IMR-90 (cell line): ENCODE measurements around the gene PTPRN2. TPM values are rescaled to one million over a fixed set of nuclear protein-coding genes. Genes with fewer than 3 reads are reported as not detected.

Experiments
- ATAC-seq: fragments of 200-7000 bp; cut with Tn5 transposase; 2 replicates; pipeline ENCODE4 v1.9.1; 2020; ENCODE audit warnings: low read depth, mild to moderate bottlenecking, moderate library complexity
- BruUV-seq: library from RNA; stranded (reverse); fragments of 400-500 nt; replicated peaks from 2 replicates; lab custom pipeline; 2021; lab: Mats Ljungman, UMichigan
- CTCF ChIA-PET: fragments of 300-600 bp; formaldehyde crosslinking; extraction: SDS; loops from one replicate; lab custom pipeline; 2021; ENCODE audit warnings: antibody characterized with exemption; lab: Yijun Ruan, JAX
- POLR2A ChIA-PET: fragments of 300-600 bp; sonication (Branson Sonifier 250); formaldehyde crosslinking; loops from one replicate; lab custom pipeline; 2022; ENCODE audit warnings: antibody characterized with exemption; ENCODE audit not compliant: unreplicated experiment; lab: Charles Lee
- DNase-seq: peaks from one replicate; pipeline ENCODE4 v3.0.0; 2013
- H2AFZ ChIP-seq: replicated peaks from 2 replicates; pipeline ENCODE3; 2013; ENCODE audit warnings: low read length, mild to moderate bottlenecking; ENCODE audit not compliant: poor library complexity
- H2AK5ac ChIP-seq: 2 replicates; pipeline ENCODE4 v1.6.1; 2013; ENCODE audit warnings: low read depth, low read length, inconsistent platforms
- H2AK9ac ChIP-seq: replicated peaks from 2 replicates; pipeline ENCODE3; 2013; ENCODE audit warnings: mild to moderate bottlenecking, low read depth, low read length, moderate library complexity; ENCODE audit not compliant: poor library complexity
- H2BK120ac ChIP-seq: 2 replicates; pipeline ENCODE4 v1.6.1; 2013; ENCODE audit warnings: low read depth, low read length, inconsistent platforms
- H2BK15ac ChIP-seq: 3 replicates; pipeline ENCODE4 v1.6.1; 2013; ENCODE audit warnings: low read depth, low read length, inconsistent platforms
- H2BK20ac ChIP-seq: 2 replicates; pipeline ENCODE4 v1.6.1; 2013; ENCODE audit warnings: low read depth, mild to moderate bottlenecking, inconsistent platforms, low read length, moderate library complexity
- H2BK5ac ChIP-seq: 2 replicates; pipeline ENCODE4 v1.6.1; 2013; ENCODE audit warnings: mild to moderate bottlenecking, low read depth, low read length, inconsistent platforms; ENCODE audit not compliant: poor library complexity, severe bottlenecking
- H3K14ac ChIP-seq: replicated peaks from 2 replicates; pipeline ENCODE4 v1.6.1; 2013; ENCODE audit warnings: low read depth, low read length, inconsistent platforms
- H3K18ac ChIP-seq: 2 replicates; pipeline ENCODE4 v1.6.1; 2013; ENCODE audit warnings: low read depth, low read length, control low read depth
- H3K23ac ChIP-seq: 2 replicates; pipeline ENCODE4 v1.6.1; 2013; ENCODE audit warnings: low read depth, low read length, inconsistent platforms
- H3K27ac ChIP-seq: 2 replicates; pipeline ENCODE4 v1.5.1; 2013; ENCODE audit warnings: mild to moderate bottlenecking, control low read depth, low read length; ENCODE audit not compliant: insufficient read depth
- H3K27me3 ChIP-seq: 2 replicates; pipeline ENCODE4 v1.6.1; 2013; ENCODE audit warnings: low read length; ENCODE audit not compliant: control insufficient read depth, insufficient read depth
- H3K36me3 ChIP-seq: 2 replicates; pipeline ENCODE4 v1.6.1; 2013; ENCODE audit warnings: low read length, mixed read lengths; ENCODE audit not compliant: control insufficient read depth, insufficient read depth
- H3K4ac ChIP-seq: 2 replicates; pipeline ENCODE4 v1.6.1; 2013; ENCODE audit warnings: low read depth, low read length, inconsistent platforms
- H3K4me1 ChIP-seq: 2 replicates; pipeline ENCODE4 v1.6.1; 2013; ENCODE audit warnings: low read length, mixed read lengths; ENCODE audit not compliant: control insufficient read depth, insufficient read depth
- H3K4me2 ChIP-seq: 2 replicates; pipeline ENCODE4 v1.6.1; 2013; ENCODE audit warnings: low read depth, mild to moderate bottlenecking, control low read depth, low read length, moderate library complexity
- H3K4me3 ChIP-seq: 2 replicates; pipeline ENCODE4 v1.5.1; 2013; ENCODE audit warnings: low read depth, mild to moderate bottlenecking, control low read depth, low read length, moderate library complexity; ENCODE audit not compliant: insufficient read depth
- H3K56ac ChIP-seq: 2 replicates; pipeline ENCODE4 v1.6.1; 2013; ENCODE audit warnings: low read length, inconsistent platforms; ENCODE audit not compliant: insufficient read depth; ENCODE audit errors: extremely low read depth
- H3K79me1 ChIP-seq, 2 experiments: 2 replicates each; pipeline ENCODE4 v1.6.1; 2013; ENCODE audit warnings: low read length in 2 of 2, inconsistent platforms in 1 of 2, low read depth in 1 of 2
- H3K9ac ChIP-seq: 2 replicates; pipeline ENCODE4 v1.6.1; 2013; ENCODE audit warnings: low read depth, low read length, control low read depth
- H3K9me1 ChIP-seq: 2 replicates; pipeline ENCODE4 v1.6.1; 2013; ENCODE audit warnings: low read length, inconsistent platforms; ENCODE audit not compliant: insufficient read depth
- H3K9me3 ChIP-seq: 2 replicates; pipeline ENCODE4 v1.6.1; 2013; ENCODE audit warnings: low read length; ENCODE audit not compliant: control insufficient read depth, insufficient read depth
- H4K20me1 ChIP-seq: 2 replicates; pipeline ENCODE4 v1.6.1; 2013; ENCODE audit warnings: low read length, inconsistent platforms; ENCODE audit not compliant: insufficient read depth
- H4K5ac ChIP-seq: 2 replicates; pipeline ENCODE4 v1.6.1; 2013; ENCODE audit warnings: mild to moderate bottlenecking, low read depth, low read length, control low read depth
- H4K8ac ChIP-seq, 2 experiments: 2 replicates each; pipeline ENCODE4 v1.6.1; 2013; ENCODE audit warnings: low read depth in 2 of 2, low read length in 2 of 2, control low read depth in 1 of 2, inconsistent platforms in 1 of 2
- H4K91ac ChIP-seq: 2 replicates; pipeline ENCODE4 v1.6.1; 2013; ENCODE audit warnings: low read depth, low read length, inconsistent platforms; ENCODE audit not compliant: insufficient read depth
- CEBPB ChIP-seq: IDR thresholded peaks from 2 replicates; pipeline ENCODE4 v1.6.1; 2012; ENCODE audit warnings: low read depth, low read length, improper control_type of control experiment
- CHD1 ChIP-seq: IDR thresholded peaks from 2 replicates; pipeline ENCODE4 v1.6.1; 2012; ENCODE audit warnings: low read depth, low read length, improper control_type of control experiment
- FOS ChIP-seq: fragments of 150-350 bp; IDR thresholded peaks from 2 replicates; pipeline ENCODE4 v1.6.1; 2016; ENCODE audit warnings: low read depth, low read length
- MAFK ChIP-seq: IDR thresholded peaks from 2 replicates; pipeline ENCODE4 v1.6.1; 2012; ENCODE audit warnings: low read depth, low read length, improper control_type of control experiment
- MXI1 ChIP-seq: IDR thresholded peaks from 2 replicates; pipeline ENCODE4 v1.6.1; 2012; ENCODE audit warnings: low read depth, mild to moderate bottlenecking, low read length, moderate library complexity, borderline replicate concordance
- NFE2L2 ChIP-seq: fragments of 150-350 bp; IDR thresholded peaks from 2 replicates; pipeline ENCODE4 v1.6.1; 2016; ENCODE audit warnings: low read depth, mild to moderate bottlenecking, low read length
- POLR2A ChIP-seq: IDR thresholded peaks from 2 replicates; pipeline ENCODE4 v1.6.1; 2012; ENCODE audit warnings: mild to moderate bottlenecking, low read depth, low read length
- RCOR1 ChIP-seq: IDR thresholded peaks from 2 replicates; pipeline ENCODE4 v1.6.1; 2012; ENCODE audit warnings: mild to moderate bottlenecking, low read length, improper control_type of control experiment; ENCODE audit not compliant: insufficient replicate concordance
- RFX5 ChIP-seq: IDR thresholded peaks from 2 replicates; pipeline ENCODE4 v1.8.0; 2012; ENCODE audit warnings: low read depth, mild to moderate bottlenecking, low read length, moderate library complexity
- SMC3 ChIP-seq: fragments of 150-350 bp; IDR thresholded peaks from 2 replicates; pipeline ENCODE4 v1.6.1; 2016; ENCODE audit warnings: low read depth, mild to moderate bottlenecking, antibody characterized with exemption, low read length, moderate library complexity
- WGBS, 2 experiments: methylation state at CpG; one replicate each; pipeline versions ENCODE4 v1.1.5 to v1.1.7; 2013; ENCODE audit warnings: missing lambda C conversion rate in 2 of 2; ENCODE audit not compliant: insufficient read length in 1 of 2; ENCODE audit errors: extremely low coverage in 2 of 2; 5-methylcytosine and 5-hydroxymethylcytosine counted together
- dilution Hi-C: fragments of 300-500 bp; cut with HindIII; formaldehyde crosslinking; loops from one replicate; pipeline ENCODE4 v1.14.3; 2018; ENCODE audit warnings: low sequenced_read_pairs; ENCODE audit not compliant: unreplicated experiment
- in situ Hi-C: fragments of 300-500 bp; cut with MboI; formaldehyde crosslinking; loops from 3 replicates; pipeline ENCODE4 v1.14.3; 2019; ENCODE audit warnings: low sequenced_read_pairs, inconsistent platforms, mixed read lengths
- intact Hi-C: fragments of 100-400 bp; cut with micrococcal nuclease; formaldehyde crosslinking; loops from 2 replicates; pipeline ENCODE4 v1.10.0; 2022
- polyA plus RNA-seq, 3 experiments: library from polyadenylated mRNA; depleted of rRNA; stranded (reverse); fragments of >200 nt; gene quantifications; 2 replicates each; pipeline ENCODE4 v1.2.3, GENCODE V29; 2012; ENCODE audit warnings: low replicate concordance in 1 of 3
- total RNA-seq: library from RNA; depleted of rRNA; stranded (reverse); fragments of >200 nt; gene quantifications from 2 replicates; pipeline ENCODE4 v1.2.3, GENCODE V29; 2012
- TF ChIP-seq, protein P1 (sequence below): fragments of 150-350 bp; IDR thresholded peaks from 2 replicates; pipeline ENCODE4 v1.6.1; 2016; ENCODE audit warnings: low read depth, mild to moderate bottlenecking, low read length, moderate library complexity, borderline replicate concordance
- TF ChIP-seq, protein P2 (sequence below): conservative IDR thresholded peaks from 2 replicates; pipeline ENCODE4 v1.5.1; 2012; ENCODE audit warnings: mild to moderate bottlenecking, low read depth, low read length, improper control_type of control experiment
- TF ChIP-seq, protein P3 (sequence below): fragments of 150-350 bp; IDR thresholded peaks from 2 replicates; pipeline ENCODE4 v1.6.1; 2017; ENCODE audit warnings: mild to moderate bottlenecking, antibody characterized with exemption, low read length, low read depth

Gene PTPRN2
- total and polyA plus RNA-seq, 2 of the 4 experiments (the other 2 are of a cell fraction) = 0.03 TPM; not detected in 1

DNA sequence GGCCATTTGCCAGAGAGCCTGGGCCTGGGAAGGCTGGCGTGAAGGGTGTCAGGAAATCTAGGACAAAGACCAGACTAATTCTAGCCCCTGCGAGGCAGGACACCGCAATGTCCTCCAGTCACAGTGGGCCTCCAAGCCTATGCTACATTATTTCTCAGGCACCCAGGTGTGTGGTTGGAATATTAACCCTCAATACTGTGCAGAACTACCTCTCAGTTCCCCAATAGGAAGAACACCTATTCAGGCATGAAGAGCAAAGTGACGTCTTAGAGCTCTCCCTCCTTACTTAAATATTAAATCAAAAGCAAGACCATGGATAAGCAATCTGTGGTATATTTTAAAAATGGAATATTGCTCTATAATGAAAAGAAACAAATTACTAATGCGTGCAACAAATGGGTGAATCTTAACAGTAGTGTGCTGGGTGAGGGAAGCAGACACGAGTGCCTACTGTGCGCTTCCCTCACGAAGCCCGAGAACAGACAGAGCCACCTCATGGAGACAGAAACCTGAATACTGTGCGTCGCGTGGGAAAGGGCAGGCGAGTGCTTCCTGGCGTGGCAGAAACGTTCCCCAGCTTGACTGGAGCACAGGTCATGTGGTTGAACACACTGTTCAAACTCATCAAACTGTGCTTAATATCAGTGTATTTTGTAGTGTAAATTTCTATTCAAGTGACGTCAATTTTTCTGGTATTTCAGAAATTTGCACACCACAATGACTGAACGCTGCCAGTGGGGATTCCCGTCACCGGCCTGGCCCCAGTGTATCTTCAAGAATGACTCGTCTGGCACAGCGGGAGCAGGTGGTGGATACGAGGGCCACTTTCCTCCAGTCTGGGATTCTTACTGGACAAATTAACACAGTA, 15.5 kb upstream of the PTPRN2 start:
- WGBS, 2 experiments = 85% methylated on average over 7 of the region's 22 CpGs; no CpG with 5 or more reads in 1 of the 2 experiments
- Histone ChIP-seq H4K5ac (no peak overlapping the region), H2BK5ac (no peak overlapping the region), H2AK9ac (no peak overlapping the region), H3K9me1 (no peaks in the 10 kb centered on the region; the same call in 1 of the 2 replicates), H3K23ac (no peak overlapping the region), H4K91ac (no peak overlapping the region), H2AFZ (no peak overlapping the region), H3K79me1 (no peaks in the 10 kb centered on the region), H3K9ac (no peak overlapping the region), H3K9me3 (no peaks in the 10 kb centered on the region), H2BK15ac (no peak overlapping the region), H4K20me1 (no peaks in the 10 kb centered on the region), H3K4me1 (no peaks in the 10 kb centered on the region), H3K14ac (no peak overlapping the region), H3K56ac (no peak overlapping the region), H3K27me3 (no peaks in the 10 kb centered on the region), H2AK5ac (no peak overlapping the region), H3K27ac (no peak overlapping the region), H3K4me3 (no peak overlapping the region), H4K8ac (no peak overlapping the region), H3K4ac (no peak overlapping the region), H3K4me2 (no peak overlapping the region), H3K18ac (no peak overlapping the region), H2BK120ac (no peak overlapping the region), H2BK20ac (no peak overlapping the region), H3K36me3 (peaks cover 3% of the 10 kb centered on the region; the same call in 1 of the 2 replicates)
- dilution Hi-C loops = no loop called here
- ChIA-PET CTCF (no interaction called here), POLR2A (no interaction called here)
- TF ChIP-seq MXI1 (no peak), NFE2L2 (no peak), POLR2A (no peak), CEBPB (no peak), CHD1 (no peak), RCOR1 (no peak), SMC3 (no peak), FOS (no peak), MAFK (no peak), RFX5 (no peak)
- TF ChIP-seq, protein P1, sequence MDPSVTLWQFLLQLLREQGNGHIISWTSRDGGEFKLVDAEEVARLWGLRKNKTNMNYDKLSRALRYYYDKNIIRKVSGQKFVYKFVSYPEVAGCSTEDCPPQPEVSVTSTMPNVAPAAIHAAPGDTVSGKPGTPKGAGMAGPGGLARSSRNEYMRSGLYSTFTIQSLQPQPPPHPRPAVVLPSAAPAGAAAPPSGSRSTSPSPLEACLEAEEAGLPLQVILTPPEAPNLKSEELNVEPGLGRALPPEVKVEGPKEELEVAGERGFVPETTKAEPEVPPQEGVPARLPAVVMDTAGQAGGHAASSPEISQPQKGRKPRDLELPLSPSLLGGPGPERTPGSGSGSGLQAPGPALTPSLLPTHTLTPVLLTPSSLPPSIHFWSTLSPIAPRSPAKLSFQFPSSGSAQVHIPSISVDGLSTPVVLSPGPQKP = no peak
- TF ChIP-seq, protein P2, sequence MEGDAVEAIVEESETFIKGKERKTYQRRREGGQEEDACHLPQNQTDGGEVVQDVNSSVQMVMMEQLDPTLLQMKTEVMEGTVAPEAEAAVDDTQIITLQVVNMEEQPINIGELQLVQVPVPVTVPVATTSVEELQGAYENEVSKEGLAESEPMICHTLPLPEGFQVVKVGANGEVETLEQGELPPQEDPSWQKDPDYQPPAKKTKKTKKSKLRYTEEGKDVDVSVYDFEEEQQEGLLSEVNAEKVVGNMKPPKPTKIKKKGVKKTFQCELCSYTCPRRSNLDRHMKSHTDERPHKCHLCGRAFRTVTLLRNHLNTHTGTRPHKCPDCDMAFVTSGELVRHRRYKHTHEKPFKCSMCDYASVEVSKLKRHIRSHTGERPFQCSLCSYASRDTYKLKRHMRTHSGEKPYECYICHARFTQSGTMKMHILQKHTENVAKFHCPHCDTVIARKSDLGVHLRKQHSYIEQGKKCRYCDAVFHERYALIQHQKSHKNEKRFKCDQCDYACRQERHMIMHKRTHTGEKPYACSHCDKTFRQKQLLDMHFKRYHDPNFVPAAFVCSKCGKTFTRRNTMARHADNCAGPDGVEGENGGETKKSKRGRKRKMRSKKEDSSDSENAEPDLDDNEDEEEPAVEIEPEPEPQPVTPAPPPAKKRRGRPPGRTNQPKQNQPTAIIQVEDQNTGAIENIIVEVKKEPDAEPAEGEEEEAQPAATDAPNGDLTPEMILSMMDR = no peak
- TF ChIP-seq, protein P3, sequence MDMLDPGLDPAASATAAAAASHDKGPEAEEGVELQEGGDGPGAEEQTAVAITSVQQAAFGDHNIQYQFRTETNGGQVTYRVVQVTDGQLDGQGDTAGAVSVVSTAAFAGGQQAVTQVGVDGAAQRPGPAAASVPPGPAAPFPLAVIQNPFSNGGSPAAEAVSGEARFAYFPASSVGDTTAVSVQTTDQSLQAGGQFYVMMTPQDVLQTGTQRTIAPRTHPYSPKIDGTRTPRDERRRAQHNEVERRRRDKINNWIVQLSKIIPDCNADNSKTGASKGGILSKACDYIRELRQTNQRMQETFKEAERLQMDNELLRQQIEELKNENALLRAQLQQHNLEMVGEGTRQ = no peak
- in situ Hi-C loops = no loop called here
- no peak; the same call in 1 of the 2 replicates for ATAC-seq
- BruUV-seq = no TSS peak
- intact Hi-C loops = no loop called here
- DNase-seq = peak; percentile 63
